GM12878 (cell line): ENCODE measurements around the gene FGF19. TPM values are rescaled to one million over a fixed set of nuclear protein-coding genes. Genes with fewer than 3 reads are reported as not detected.
"Not testable (repeated sequence)": the region's sequence is repeated elsewhere in the genome, so short reads cannot be mapped to it uniquely, and the experiment has no call there.

ENCODE experiments used
- ATAC-seq: fragments of 200-7000 bp; cut with Tn5 transposase; 3 replicates; pipeline ENCODE4 v1.9.1; 2020; ENCODE audit warnings: mild to moderate bottlenecking, moderate library complexity
- BruUV-seq: library from RNA; stranded (reverse); fragments of 400-500 nt; replicated peaks from 2 replicates; lab custom pipeline; 2021; lab: Mats Ljungman, UMichigan
- CTCF ChIA-PET: fragments of 300-600 bp; sonication (Branson Sonifier 250); formaldehyde crosslinking; extraction: SDS; loops from one replicate; lab custom pipeline; 2021; ENCODE audit warnings: inconsistent platforms; lab: Yijun Ruan, JAX
- POLR2A ChIA-PET: fragments of 350-600 bp; formaldehyde crosslinking; extraction: SDS; loops from one replicate; lab custom pipeline; 2021; ENCODE audit warnings: inconsistent platforms; lab: Charles Lee
- RAD21 ChIA-PET: fragments of 300-600 bp; sonication (Branson Sonifier 250); formaldehyde crosslinking; loops from one replicate; lab custom pipeline; 2023; ENCODE audit warnings: antibody characterized with exemption; ENCODE audit not compliant: unreplicated experiment; lab: Charles Lee
- SMC1A ChIA-PET: fragments of 300-600 bp; sonication (Branson Sonifier 250); formaldehyde crosslinking; loops from one replicate; lab custom pipeline; 2023; ENCODE audit not compliant: unreplicated experiment, uncharacterized antibody; lab: Charles Lee
- DNase-seq: peaks from one replicate; pipeline ENCODE4 v3.0.0-alpha.2; 2011; ENCODE audit warnings: low read depth, low spot score
- FAIRE-seq: peaks from 3 replicates; lab custom pipeline; 2011; peaks lifted over from hg19 to GRCh38; lab: Jason Lieb, UNC
- H2AFZ ChIP-seq: 2 replicates; pipeline ENCODE4 v1.6.0; 2011; ENCODE audit warnings: low read depth, low read length, control low read depth; ENCODE audit not compliant: control insufficient read depth
- H3K27ac ChIP-seq: 2 replicates; pipeline ENCODE4 v1.5.1; 2011; ENCODE audit warnings: control low read depth; ENCODE audit not compliant: control insufficient read depth, insufficient read depth
- H3K27me3 ChIP-seq, 2 experiments: replicated peaks in 1 of 2; 2 replicates each; pipeline versions ENCODE4 v1.6.0 to v1.6.1; 2011; ENCODE audit warnings: low read length in 1 of 2; ENCODE audit not compliant: control insufficient read depth in 2 of 2, insufficient read depth in 2 of 2
- H3K36me3 ChIP-seq, 2 experiments: 2 replicates each; pipeline ENCODE4 v1.5.1; 2011; ENCODE audit warnings: low read length in 1 of 2; ENCODE audit not compliant: control insufficient read depth in 2 of 2, insufficient read depth in 2 of 2
- H3K4me1 ChIP-seq: 2 replicates; pipeline ENCODE4 v1.6.1; 2011; ENCODE audit warnings: mild to moderate bottlenecking, low read length, moderate library complexity, mixed read lengths; ENCODE audit not compliant: control insufficient read depth, insufficient read depth
- H3K4me2 ChIP-seq: 2 replicates; pipeline ENCODE4 v1.6.0; 2011; ENCODE audit warnings: control low read depth; ENCODE audit not compliant: control insufficient read depth, insufficient read depth
- H3K4me3 ChIP-seq: fragments of 200-600 bp; sonication (generic); 2 replicates; pipeline ENCODE4 v1.5.1; 2016
- H3K79me2 ChIP-seq: 2 replicates; pipeline ENCODE4 v1.6.0; 2011; ENCODE audit warnings: low read length; ENCODE audit not compliant: control insufficient read depth, insufficient read depth
- H3K9ac ChIP-seq: 2 replicates; pipeline ENCODE4 v1.8.0; 2011; ENCODE audit warnings: low read length, control low read depth, mixed read lengths; ENCODE audit not compliant: control insufficient read depth, insufficient read depth
- H3K9me3 ChIP-seq: replicated peaks from 3 replicates; pipeline ENCODE4 v1.5.1; 2011; ENCODE audit warnings: mild to moderate bottlenecking, low read length; ENCODE audit not compliant: control insufficient read depth, insufficient read depth
- H4K20me1 ChIP-seq: 2 replicates; pipeline ENCODE4 v1.6.0; 2011; ENCODE audit not compliant: control insufficient read depth, insufficient read depth
- ATF7 ChIP-seq: fragments of 450-650 bp; IDR thresholded peaks from 2 replicates; pipeline ENCODE4 v1.6.1; 2016; ENCODE audit warnings: low read depth, mild to moderate bottlenecking
- BACH1 ChIP-seq: fragments of 450-650 bp; IDR thresholded peaks from 2 replicates; pipeline ENCODE4 v1.6.1; 2017; ENCODE audit warnings: mild to moderate bottlenecking, borderline replicate concordance
- JUNB ChIP-seq: IDR thresholded peaks from 2 replicates; pipeline ENCODE4 v1.6.1; 2016; ENCODE audit warnings: antibody characterized with exemption, mild to moderate bottlenecking
- WGBS: methylation state at CpG from one replicate; pipeline ENCODE4 v1.1.6; 2016; ENCODE audit warnings: low lambda C conversion rate; ENCODE audit not compliant: insufficient replicate concordance, insufficient coverage; ENCODE audit errors: missing lambda C conversion rate; 5-methylcytosine and 5-hydroxymethylcytosine counted together
- in situ Hi-C: fragments of 300-500 bp; cut with MboI; formaldehyde crosslinking; loops from 9 replicates; pipeline ENCODE4 v1.14.3; 2018; ENCODE audit warnings: mixed read lengths
- intact Hi-C: fragments of 100-400 bp; cut with micrococcal nuclease; formaldehyde crosslinking; loops from one replicate; pipeline ENCODE4 v1.14.2; 2022; ENCODE audit not compliant: unreplicated experiment
- polyA plus RNA-seq, 11 experiments: library from polyadenylated mRNA; depleted of rRNA in 4 of 11; unstranded in 6 of 11; stranded (reverse) in 5 of 11; fragments of >200 nt; fragmentation: Nextera tagmentation in 4 of 11; fragmentation: Illumina TruSeq in 1 of 11; extraction: Ambion mirVana in 4 of 11; extraction: Trizol in 1 of 11; gene quantifications; 1 replicate in 1 of 11; 2 replicates in 10 of 11; pipeline versions ENCODE4 v1.2.1 to v1.2.3, GENCODE V29; 2011 to 2016; ENCODE audit warnings: inconsistent platforms in 2 of 11, missing spikeins in 2 of 11, low read depth in 1 of 11
- total RNA-seq, 4 experiments: library from RNA; depleted of rRNA in 3 of 4; stranded (reverse); fragments of >200 nt in 3 of 4; fragmentation: Illumina TruSeq in 1 of 4; extraction: Trizol in 1 of 4; gene quantifications; 2 replicates each; pipeline versions ENCODE4 v1.2.1 to v1.2.3, GENCODE V29; 2013 to 2021
- TF ChIP-seq, protein P1 (sequence below): IDR thresholded peaks from 2 replicates; pipeline ENCODE4 v1.6.1; 2012; ENCODE audit warnings: low read length, inconsistent platforms

Gene FGF19
- total and polyA plus RNA-seq, 10 of the 15 experiments (the other 5 are each of a cell fraction or from before 2014, with no cell fraction given): 0.08 TPM; not detected in 9

- DNase-seq, SMC1A ChIA-PET, H3K4me3 ChIP-seq, H3K4me2 ChIP-seq, CTCF ChIA-PET, H3K79me2 ChIP-seq, H3K27ac ChIP-seq, H3K9ac ChIP-seq, H3K27me3 ChIP-seq, H3K9me3 ChIP-seq, H3K4me1 ChIP-seq, BruUV-seq, RAD21 ChIA-PET, POLR2A ChIA-PET, H4K20me1 ChIP-seq, H2AFZ ChIP-seq, FAIRE-seq, H3K36me3 ChIP-seq: not testable (repeated sequence)
- TF ChIP-seq, protein P1, sequence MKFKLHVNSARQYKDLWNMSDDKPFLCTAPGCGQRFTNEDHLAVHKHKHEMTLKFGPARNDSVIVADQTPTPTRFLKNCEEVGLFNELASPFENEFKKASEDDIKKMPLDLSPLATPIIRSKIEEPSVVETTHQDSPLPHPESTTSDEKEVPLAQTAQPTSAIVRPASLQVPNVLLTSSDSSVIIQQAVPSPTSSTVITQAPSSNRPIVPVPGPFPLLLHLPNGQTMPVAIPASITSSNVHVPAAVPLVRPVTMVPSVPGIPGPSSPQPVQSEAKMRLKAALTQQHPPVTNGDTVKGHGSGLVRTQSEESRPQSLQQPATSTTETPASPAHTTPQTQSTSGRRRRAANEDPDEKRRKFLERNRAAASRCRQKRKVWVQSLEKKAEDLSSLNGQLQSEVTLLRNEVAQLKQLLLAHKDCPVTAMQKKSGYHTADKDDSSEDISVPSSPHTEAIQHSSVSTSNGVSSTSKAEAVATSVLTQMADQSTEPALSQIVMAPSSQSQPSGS: 0 out of 2 replicates have a peak, but pooled peaks have one; percentile 33
- TF ChIP-seq JUNB (peak; percentile 75), ATF7 (peak; percentile 74), BACH1 (peak; percentile 82; the same call in 1 of the 2 replicates)
- in situ Hi-C loops: loop anchor here (5.0 to 10.0 kb wide), 2 partner anchors 199 to 507 kb away; no protein-coding TSS in a partner anchor
- ATAC-seq: peak; percentile 49
- 0% methylated on average over 5 of the region's 5 CpGs for WGBS
- intact Hi-C loops: loop anchor here (2.0 to 5.0 kb wide), 2 partner anchors 155 to 514 kb away; partner anchors contain the start of gene FADD
These were observed 15.7 kb downstream of the FGF19 start for GRCh38 chr11:69687969-69688771.
